ENCODE results near the gene OPN3.
"Not testable (repeated sequence)": the region's sequence is repeated elsewhere in the genome, so short reads cannot be mapped to it uniquely, and the experiment has no call there.

OPN3 gene

GRCh38 chr1:241678536-241678935 lies 38.4 kb upstream of the OPN3 start:
- TF ChIP-seq ZFX (IDR thresholded peaks at IDR 0.05) (no peak), CTCF (conservative IDR thresholded peaks at IDR 0.05) (no peak)
- H3K27ac ChIP-seq = no peak overlapping the region

- H3K27ac ChIP-seq = no peak overlapping the region
- TF ChIP-seq ZFX (IDR thresholded peaks at IDR 0.05) (no peak), CTCF (conservative IDR thresholded peaks at IDR 0.05) (no peak)
Observed at GRCh38 chr1:241677201-241677600, 37.0 kb upstream of the OPN3 start.

GRCh38 chr1:241675983-241676382 lies 35.8 kb upstream of the OPN3 start:
- no peak overlapping the region for H3K27ac ChIP-seq
- TF ChIP-seq ZFX (IDR thresholded peaks at IDR 0.05) = no peak
- no peak for TF ChIP-seq CTCF (conservative IDR thresholded peaks at IDR 0.05)

GRCh38 chr1:241674805-241675384 lies 34.7 kb upstream of the OPN3 start:
- TF ChIP-seq CTCF (conservative IDR thresholded peaks at IDR 0.05) (no peak), ZFX (IDR thresholded peaks at IDR 0.05) (no peak)
- H3K27ac ChIP-seq = no peak overlapping the region

- no peak overlapping the region for H3K27ac ChIP-seq
- TF ChIP-seq ZFX (IDR thresholded peaks at IDR 0.05) (no peak), CTCF (conservative IDR thresholded peaks at IDR 0.05) (no peak)
Observed at GRCh38 chr1:241672301-241672700, 32.1 kb upstream of the OPN3 start.

GRCh38 chr1:241666419-241666818 lies 26.2 kb upstream of the OPN3 start:
- H3K27ac ChIP-seq = no peak overlapping the region
- TF ChIP-seq CTCF (conservative IDR thresholded peaks at IDR 0.05) = no peak
- TF ChIP-seq ZFX (IDR thresholded peaks at IDR 0.05) = no peak

GRCh38 chr1:241660424-241660972 lies 20.3 kb upstream of the OPN3 start:
- H3K27ac ChIP-seq = no peak overlapping the region
- no peak for TF ChIP-seq ZFX (IDR thresholded peaks at IDR 0.05)
- no peak for TF ChIP-seq CTCF (conservative IDR thresholded peaks at IDR 0.05)

- not testable (repeated sequence) for H3K27ac ChIP-seq
Observed at GRCh38 chr1:241659016-241659415, 18.8 kb upstream of the OPN3 start.

All from C4-2B (cell line).